GM19397 (cell line): Measurements from ENCODE around the gene COL4A2.

Source experiments
- ATAC-seq: cut with Tn5 transposase; IDR thresholded peaks from one replicate; pipeline ENCODE4 v1.9.1; 2021; ENCODE audit warnings: mild to moderate bottlenecking, moderate library complexity; ENCODE audit not compliant: unreplicated experiment

Gene COL4A2

GRCh38 chr13:110289661-110290060 is 17.4 kb upstream of the COL4A2 start:
- no peak for ATAC-seq

- no peak for ATAC-seq
These were observed 16.9 kb upstream of the COL4A2 start for GRCh38 chr13:110290153-110290552.

- no peak for ATAC-seq
These were observed 16.3 kb upstream of the COL4A2 start for GRCh38 chr13:110290826-110291225.

GRCh38 chr13:110291286-110291685 is 15.8 kb upstream of the COL4A2 start:
- ATAC-seq: no peak

- ATAC-seq: no peak
These were observed 14.0 kb upstream of the COL4A2 start for GRCh38 chr13:110293037-110293436.

- ATAC-seq: no peak
These were observed 13.4 kb upstream of the COL4A2 start for GRCh38 chr13:110293649-110294048.

GRCh38 chr13:110294146-110294545 is 12.9 kb upstream of the COL4A2 start:
- no peak for ATAC-seq

GRCh38 chr13:110294622-110295021 is 12.5 kb upstream of the COL4A2 start:
- ATAC-seq: no peak

GRCh38 chr13:110297011-110297410 is 10.1 kb upstream of the COL4A2 start:
- ATAC-seq: no peak

GRCh38 chr13:110297766-110298504 is 9.1 kb upstream of the COL4A2 start:
- no peak for ATAC-seq

GRCh38 chr13:110298505-110299282 is 8.4 kb upstream of the COL4A2 start:
- ATAC-seq: no peak

- no peak for ATAC-seq
These were observed 7.7 kb upstream of the COL4A2 start for GRCh38 chr13:110299283-110299840.

GRCh38 chr13:110300090-110300815 is 6.8 kb upstream of the COL4A2 start:
- ATAC-seq: no peak

GRCh38 chr13:110301083-110301482 is 6.0 kb upstream of the COL4A2 start:
- no peak for ATAC-seq

- ATAC-seq: no peak
These were observed 5.2 kb upstream of the COL4A2 start for GRCh38 chr13:110301606-110302553.

- ATAC-seq: no peak
These were observed 4.1 kb upstream of the COL4A2 start for GRCh38 chr13:110302997-110303396.

- ATAC-seq: no peak
These were observed 3.4 kb upstream of the COL4A2 start for GRCh38 chr13:110303644-110304043.

GRCh38 chr13:110304256-110304655 is 2.8 kb upstream of the COL4A2 start:
- no peak for ATAC-seq

GRCh38 chr13:110305001-110305400 is 2.1 kb upstream of the COL4A2 start:
- ATAC-seq: no peak

GRCh38 chr13:110305544-110305943 is 1.5 kb upstream of the COL4A2 start:
- ATAC-seq: no peak
